GM21447 (cell line): ENCODE results near the gene ZKSCAN1.

Source experiments
- ATAC-seq: cut with Tn5 transposase; IDR thresholded peaks from one replicate; pipeline ENCODE4 v1.9.1; 2021; ENCODE audit not compliant: unreplicated experiment

Gene ZKSCAN1

GRCh38 chr7:100075418-100075817 lies 60.0 kb downstream of the ZKSCAN1 start:
- no peak for ATAC-seq

GRCh38 chr7:100077205-100077604 lies 61.8 kb downstream of the ZKSCAN1 start:
- ATAC-seq: no peak

GRCh38 chr7:100079024-100079560 lies 63.7 kb downstream of the ZKSCAN1 start:
- ATAC-seq: no peak

GRCh38 chr7:100080907-100081534 lies 65.6 kb downstream of the ZKSCAN1 start:
- ATAC-seq: peak; percentile 10

- ATAC-seq: peak; percentile 86
Measured at GRCh38 chr7:100081535-100082102, 66.2 kb downstream of the ZKSCAN1 start, which contains the start of gene ZNF3. ZNF3 (minus strand) TSS chr7:100081723; CDS start chr7:100077357, 4,366 bp downstream.

GRCh38 chr7:100082978-100083377 lies 67.6 kb downstream of the ZKSCAN1 start:
- no peak for ATAC-seq

GRCh38 chr7:100085515-100085914 lies 70.1 kb downstream of the ZKSCAN1 start:
- ATAC-seq: no peak

- ATAC-seq: no peak
Measured at GRCh38 chr7:100087055-100087750, 71.8 kb downstream of the ZKSCAN1 start.

- ATAC-seq: no peak
Measured at GRCh38 chr7:100088095-100088620, 72.8 kb downstream of the ZKSCAN1 start.

GRCh38 chr7:100088621-100089457 lies 73.4 kb downstream of the ZKSCAN1 start, which contains the start of gene COPS6:
COPS6 (plus strand) TSS chr7:100088969; CDS start chr7:100088991, 22 bp downstream.
- ATAC-seq: peak; percentile 52

- ATAC-seq: no peak
Measured at GRCh38 chr7:100089458-100090196, 74.2 kb downstream of the ZKSCAN1 start.

GRCh38 chr7:100090527-100091410 lies 75.4 kb downstream of the ZKSCAN1 start:
- no peak for ATAC-seq
